GM12891 (cell line): ENCODE results near the gene SCARB1.

Experiments used
- DNase-seq: peaks from one replicate; pipeline ENCODE4 v3.0.0; 2011; ENCODE audit warnings: low spot score; ENCODE audit not compliant: insufficient read length
- FAIRE-seq: peaks from 2 replicates; lab custom pipeline; 2011; peaks lifted over from hg19 to GRCh38; lab: Jason Lieb, UNC
- PAX5 ChIP-seq: IDR thresholded peaks from 2 replicates; pipeline ENCODE4 v1.6.1; 2011; ENCODE audit warnings: low read length, moderate library complexity, mild to moderate bottlenecking; ENCODE audit not compliant: insufficient read depth, severe bottlenecking
- POLR2A ChIP-seq: IDR thresholded peaks from 2 replicates; pipeline ENCODE4 v1.6.1; 2011; ENCODE audit warnings: low read depth, low read length, control low read depth
- POLR2AphosphoS5 ChIP-seq: IDR thresholded peaks from 2 replicates; pipeline ENCODE4 v1.6.1; 2011; ENCODE audit warnings: low read depth, low read length, control low read depth
- POU2F2 ChIP-seq: IDR thresholded peaks from 2 replicates; pipeline ENCODE4 v1.6.1; 2011; ENCODE audit warnings: low read depth, mild to moderate bottlenecking, control low read depth, low read length, moderate library complexity
- SPI1 ChIP-seq: IDR thresholded peaks from 2 replicates; pipeline ENCODE4 v1.6.1; 2011; ENCODE audit warnings: low read depth, low read length, control low read depth
- TAF1 ChIP-seq: IDR thresholded peaks from 2 replicates; pipeline ENCODE4 v1.6.1; 2011; ENCODE audit warnings: low read depth, low read length, control low read depth

The SCARB1 gene

GRCh38 chr12:124764870-124765580, 98.6 kb downstream of the SCARB1 start:
- TF ChIP-seq PAX5, result no peak
- FAIRE-seq, result no peak
- DNase-seq, result no peak

- TF ChIP-seq POLR2AphosphoS5 (no peak), POU2F2 (no peak), TAF1 (no peak), SPI1 (no peak), PAX5 (no peak), POLR2A (no peak)
- no peak for DNase-seq
- FAIRE-seq, result peak; percentile 50
Observed at GRCh38 chr12:124764451-124764850, 99.2 kb downstream of the SCARB1 start.

- no peak for DNase-seq
- TF ChIP-seq PAX5 (no peak), SPI1 (no peak), TAF1 (no peak), POLR2AphosphoS5 (no peak), POLR2A (no peak), POU2F2 (no peak)
- FAIRE-seq, result no peak
Observed at GRCh38 chr12:124763594-124763979, 100.1 kb downstream of the SCARB1 start.

- FAIRE-seq, result no peak
- no peak for DNase-seq
- TF ChIP-seq POLR2AphosphoS5 (no peak), TAF1 (no peak), SPI1 (no peak), PAX5 (no peak), POLR2A (no peak), POU2F2 (no peak)
Observed at GRCh38 chr12:124762791-124763593, 100.7 kb downstream of the SCARB1 start.

DNA sequence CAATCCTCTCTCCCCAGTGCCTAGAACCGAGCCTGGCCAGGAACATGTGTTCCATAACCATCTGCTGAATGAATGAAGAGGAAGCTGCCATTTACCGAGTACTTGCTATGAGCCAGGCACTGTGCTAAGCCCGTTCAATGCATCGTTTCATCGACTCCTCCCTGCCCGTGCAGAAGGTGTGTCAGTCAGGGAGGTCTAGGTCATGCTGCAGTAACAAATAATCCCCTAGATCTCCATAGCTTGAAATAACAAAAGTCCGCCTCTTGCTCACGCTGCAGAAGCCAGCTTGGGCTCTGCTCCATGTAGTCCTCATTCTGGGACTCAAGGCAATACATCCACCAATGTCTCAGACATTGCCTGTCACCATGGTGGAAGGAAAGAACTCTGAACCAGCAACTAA, 101.3 kb downstream of the SCARB1 start:
- no peak for DNase-seq
- TF ChIP-seq TAF1 (no peak), POLR2AphosphoS5 (no peak), POLR2A (no peak), PAX5 (no peak), POU2F2 (no peak), SPI1 (no peak)
- no peak for FAIRE-seq

DNA sequence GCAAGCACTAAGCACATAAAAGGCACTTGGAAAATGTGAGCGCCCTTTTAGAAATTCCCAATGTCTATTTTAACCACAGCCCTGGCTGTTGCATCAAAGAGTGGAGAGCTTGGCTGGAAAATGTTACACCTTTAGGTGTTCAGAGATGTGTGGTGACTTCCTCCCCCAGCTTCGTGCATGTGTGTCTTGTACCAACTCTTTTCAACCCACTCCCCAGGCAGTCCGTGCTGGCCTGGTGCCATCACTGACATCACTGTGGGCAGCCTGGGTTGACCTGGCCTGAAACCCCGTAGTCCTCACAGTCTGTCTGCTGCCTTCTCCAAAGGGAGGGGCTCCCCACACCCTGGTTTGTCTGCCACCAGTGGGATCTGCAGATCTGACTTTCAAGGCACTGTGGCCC, 101.8 kb downstream of the SCARB1 start:
- no peak for FAIRE-seq
- no peak for TF ChIP-seq POLR2AphosphoS5
- no peak for DNase-seq

DNA sequence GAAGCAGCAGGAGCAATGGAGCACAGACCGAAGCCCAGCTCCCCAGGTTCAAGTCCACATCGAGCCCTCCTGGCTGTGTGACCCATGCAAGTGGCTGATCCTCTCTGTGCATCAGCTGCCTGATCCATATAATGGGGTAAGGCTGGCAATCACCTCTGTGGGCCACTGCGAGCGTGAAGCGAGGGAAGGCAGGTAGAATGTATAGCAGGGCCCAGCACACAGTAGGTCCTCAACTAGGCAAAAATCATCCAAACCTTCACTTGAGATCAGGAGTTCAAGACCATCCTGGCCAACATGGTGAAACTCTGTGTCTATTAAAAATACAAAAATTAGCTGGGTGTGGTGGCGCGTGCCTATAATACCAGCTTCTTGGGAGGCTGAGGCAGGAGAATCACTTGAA, 102.6 kb downstream of the SCARB1 start:
- DNase-seq, result no peak
- no peak for TF ChIP-seq POLR2A
- TF ChIP-seq POU2F2, result no peak
- TF ChIP-seq TAF1, result no peak
- TF ChIP-seq PAX5, result no peak
- TF ChIP-seq SPI1, result no peak
- no peak for TF ChIP-seq POLR2AphosphoS5
- no peak for FAIRE-seq

GRCh38 chr12:124760560-124760959, 103.1 kb downstream of the SCARB1 start:
- FAIRE-seq, result no peak
- no peak for TF ChIP-seq SPI1
- no peak for TF ChIP-seq POLR2A
- no peak for DNase-seq

GRCh38 chr12:124759841-124760503, 103.7 kb downstream of the SCARB1 start:
- TF ChIP-seq SPI1 (no peak), POU2F2 (no peak), PAX5 (no peak)
- DNase-seq, result no peak
- no peak for FAIRE-seq
